Ishikawa (cell line): ENCODE results near the gene PPP1R26.

Source experiments
- CEBPB ChIP-seq: IDR thresholded peaks from 2 replicates; pipeline ENCODE4 v1.6.1; 2012
- CREB1 ChIP-seq: IDR thresholded peaks from 2 replicates; pipeline ENCODE4 v1.6.1; 2012; ENCODE audit warnings: low read depth
- EGR1 ChIP-seq: IDR thresholded peaks from 2 replicates; pipeline ENCODE4 v1.6.1; 2012
- EP300 ChIP-seq: IDR thresholded peaks from 2 replicates; pipeline ENCODE4 v1.6.1; 2012; ENCODE audit warnings: borderline replicate concordance
- FOXM1 ChIP-seq: IDR thresholded peaks from 2 replicates; pipeline ENCODE4 v1.6.1; 2012; ENCODE audit warnings: low read depth, borderline replicate concordance
- NFIC ChIP-seq: IDR thresholded peaks from 2 replicates; pipeline ENCODE4 v1.6.1; 2012
- RAD21 ChIP-seq: IDR thresholded peaks from 2 replicates; pipeline ENCODE4 v1.6.1; 2012; ENCODE audit warnings: low read depth
- TAF1 ChIP-seq: IDR thresholded peaks from 2 replicates; pipeline ENCODE4 v1.6.1; 2012; ENCODE audit warnings: low read depth, mild to moderate bottlenecking
- TCF12 ChIP-seq: IDR thresholded peaks from 2 replicates; pipeline ENCODE4 v1.6.1; 2012; ENCODE audit warnings: low read depth
- TEAD4 ChIP-seq: IDR thresholded peaks from 2 replicates; pipeline ENCODE4 v1.6.1; 2012
- YY1 ChIP-seq: IDR thresholded peaks from 2 replicates; pipeline ENCODE4 v1.6.1; 2012; ENCODE audit warnings: low read depth
- ZBTB7A ChIP-seq: IDR thresholded peaks from 2 replicates; pipeline ENCODE4 v1.6.1; 2012; ENCODE audit warnings: low read depth
- TF ChIP-seq, protein P1 (sequence below): IDR thresholded peaks from 2 replicates; pipeline ENCODE4 v1.6.1; 2012; ENCODE audit warnings: low read depth, mild to moderate bottlenecking
- TF ChIP-seq, protein P2 (sequence below): IDR thresholded peaks from 2 replicates; pipeline ENCODE4 v1.6.1; 2012
- TF ChIP-seq, protein P3 (sequence below): IDR thresholded peaks from 2 replicates; pipeline ENCODE4 v1.6.1; 2012

PPP1R26 gene

DNA sequence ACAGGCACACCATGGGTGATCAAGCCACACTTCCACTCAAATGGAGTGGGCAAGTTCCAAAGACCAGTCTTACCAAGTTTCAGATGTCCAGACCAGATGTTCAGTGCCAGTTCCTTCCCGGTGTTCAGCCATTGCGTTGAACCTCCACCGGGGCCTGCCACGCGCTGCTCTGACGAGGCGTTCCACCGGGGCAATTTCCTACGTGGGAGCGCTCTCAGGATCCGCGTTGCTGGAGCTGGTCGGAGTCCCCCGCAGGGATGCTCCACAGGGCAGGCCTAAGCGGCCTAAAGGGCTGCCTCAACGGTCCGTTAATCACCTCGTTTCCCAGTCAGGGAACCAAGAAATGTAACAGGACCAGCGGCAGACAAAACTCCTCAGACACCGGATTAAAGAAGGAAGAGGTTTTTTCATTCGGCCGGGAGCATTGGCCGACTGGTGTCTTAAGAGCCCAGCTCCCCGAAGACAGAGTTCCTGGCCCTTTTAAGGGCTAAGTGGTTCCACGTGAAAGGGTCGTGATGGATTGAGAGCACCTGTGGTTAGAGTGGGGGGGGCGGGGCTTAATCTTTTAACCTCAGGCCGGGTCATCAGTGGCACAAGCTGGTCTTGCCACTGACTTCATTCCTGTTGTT lies 35.7 kb upstream of the PPP1R26 start:
- TF ChIP-seq YY1: no peak
- TF ChIP-seq RAD21: no peak
- TF ChIP-seq, protein P1, sequence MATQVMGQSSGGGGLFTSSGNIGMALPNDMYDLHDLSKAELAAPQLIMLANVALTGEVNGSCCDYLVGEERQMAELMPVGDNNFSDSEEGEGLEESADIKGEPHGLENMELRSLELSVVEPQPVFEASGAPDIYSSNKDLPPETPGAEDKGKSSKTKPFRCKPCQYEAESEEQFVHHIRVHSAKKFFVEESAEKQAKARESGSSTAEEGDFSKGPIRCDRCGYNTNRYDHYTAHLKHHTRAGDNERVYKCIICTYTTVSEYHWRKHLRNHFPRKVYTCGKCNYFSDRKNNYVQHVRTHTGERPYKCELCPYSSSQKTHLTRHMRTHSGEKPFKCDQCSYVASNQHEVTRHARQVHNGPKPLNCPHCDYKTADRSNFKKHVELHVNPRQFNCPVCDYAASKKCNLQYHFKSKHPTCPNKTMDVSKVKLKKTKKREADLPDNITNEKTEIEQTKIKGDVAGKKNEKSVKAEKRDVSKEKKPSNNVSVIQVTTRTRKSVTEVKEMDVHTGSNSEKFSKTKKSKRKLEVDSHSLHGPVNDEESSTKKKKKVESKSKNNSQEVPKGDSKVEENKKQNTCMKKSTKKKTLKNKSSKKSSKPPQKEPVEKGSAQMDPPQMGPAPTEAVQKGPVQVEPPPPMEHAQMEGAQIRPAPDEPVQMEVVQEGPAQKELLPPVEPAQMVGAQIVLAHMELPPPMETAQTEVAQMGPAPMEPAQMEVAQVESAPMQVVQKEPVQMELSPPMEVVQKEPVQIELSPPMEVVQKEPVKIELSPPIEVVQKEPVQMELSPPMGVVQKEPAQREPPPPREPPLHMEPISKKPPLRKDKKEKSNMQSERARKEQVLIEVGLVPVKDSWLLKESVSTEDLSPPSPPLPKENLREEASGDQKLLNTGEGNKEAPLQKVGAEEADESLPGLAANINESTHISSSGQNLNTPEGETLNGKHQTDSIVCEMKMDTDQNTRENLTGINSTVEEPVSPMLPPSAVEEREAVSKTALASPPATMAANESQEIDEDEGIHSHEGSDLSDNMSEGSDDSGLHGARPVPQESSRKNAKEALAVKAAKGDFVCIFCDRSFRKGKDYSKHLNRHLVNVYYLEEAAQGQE: no peak

DNA sequence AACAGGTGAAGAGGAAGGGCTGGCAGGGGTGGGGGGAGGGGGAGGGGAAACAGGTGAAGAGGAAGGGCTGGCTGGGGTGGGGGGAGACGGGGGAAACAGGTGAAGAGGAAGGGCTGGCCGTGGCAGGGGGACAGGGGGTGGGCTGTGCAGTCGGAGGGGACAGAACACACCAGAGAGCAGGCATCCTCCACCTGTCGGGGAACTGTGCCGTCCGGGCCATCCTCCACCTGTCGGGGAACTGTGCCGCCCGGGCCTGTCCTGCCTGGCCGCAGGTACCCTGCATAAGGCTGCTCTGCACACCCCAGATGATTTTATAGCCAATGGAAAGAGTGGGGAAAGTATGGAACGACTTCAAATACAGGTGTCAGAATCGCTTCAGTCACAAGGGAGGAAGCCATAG lies 32.5 kb upstream of the PPP1R26 start:
- no peak for TF ChIP-seq TCF12
- no peak for TF ChIP-seq FOXM1
- TF ChIP-seq, protein P2, sequence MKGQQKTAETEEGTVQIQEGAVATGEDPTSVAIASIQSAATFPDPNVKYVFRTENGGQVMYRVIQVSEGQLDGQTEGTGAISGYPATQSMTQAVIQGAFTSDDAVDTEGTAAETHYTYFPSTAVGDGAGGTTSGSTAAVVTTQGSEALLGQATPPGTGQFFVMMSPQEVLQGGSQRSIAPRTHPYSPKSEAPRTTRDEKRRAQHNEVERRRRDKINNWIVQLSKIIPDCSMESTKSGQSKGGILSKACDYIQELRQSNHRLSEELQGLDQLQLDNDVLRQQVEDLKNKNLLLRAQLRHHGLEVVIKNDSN: no peak
- TF ChIP-seq EGR1: no peak
- TF ChIP-seq, protein P1: no peak
- TF ChIP-seq, protein P3, sequence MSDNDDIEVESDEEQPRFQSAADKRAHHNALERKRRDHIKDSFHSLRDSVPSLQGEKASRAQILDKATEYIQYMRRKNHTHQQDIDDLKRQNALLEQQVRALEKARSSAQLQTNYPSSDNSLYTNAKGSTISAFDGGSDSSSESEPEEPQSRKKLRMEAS: no peak
- no peak for TF ChIP-seq CEBPB
- TF ChIP-seq RAD21: no peak
- no peak for TF ChIP-seq TAF1
- no peak for TF ChIP-seq TEAD4
- no peak for TF ChIP-seq YY1
- TF ChIP-seq NFIC: no peak
- TF ChIP-seq CREB1: no peak
- no peak for TF ChIP-seq ZBTB7A
- TF ChIP-seq EP300: no peak

DNA sequence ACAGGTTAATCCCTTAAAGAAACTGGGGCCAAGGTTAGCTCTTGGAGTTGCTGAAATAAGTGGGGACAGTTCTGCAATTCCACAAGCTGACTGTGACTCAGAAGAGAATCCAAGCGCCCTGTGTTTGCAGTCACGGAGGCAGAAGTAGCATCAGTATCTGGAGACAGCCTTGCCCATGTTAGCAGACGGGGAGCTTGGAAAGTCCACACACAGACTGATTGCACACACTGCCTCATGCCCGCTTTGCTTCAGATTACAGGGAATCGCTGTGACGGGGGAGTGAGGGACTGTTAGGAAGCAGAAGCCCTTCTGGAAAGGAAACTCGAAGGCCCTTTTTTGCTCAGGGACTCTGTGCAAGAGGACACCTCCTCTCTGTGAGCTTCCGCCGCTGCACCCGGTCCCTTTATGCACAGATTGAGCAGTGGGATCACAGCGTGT lies 30.9 kb upstream of the PPP1R26 start:
- TF ChIP-seq TAF1 (no peak), CEBPB (no peak), RAD21 (no peak), YY1 (no peak), FOXM1 (no peak), EP300 (no peak), NFIC (no peak), TEAD4 (no peak), EGR1 (no peak)
- TF ChIP-seq, protein P2: no peak
- TF ChIP-seq, protein P1: no peak
- TF ChIP-seq, protein P3: no peak

DNA sequence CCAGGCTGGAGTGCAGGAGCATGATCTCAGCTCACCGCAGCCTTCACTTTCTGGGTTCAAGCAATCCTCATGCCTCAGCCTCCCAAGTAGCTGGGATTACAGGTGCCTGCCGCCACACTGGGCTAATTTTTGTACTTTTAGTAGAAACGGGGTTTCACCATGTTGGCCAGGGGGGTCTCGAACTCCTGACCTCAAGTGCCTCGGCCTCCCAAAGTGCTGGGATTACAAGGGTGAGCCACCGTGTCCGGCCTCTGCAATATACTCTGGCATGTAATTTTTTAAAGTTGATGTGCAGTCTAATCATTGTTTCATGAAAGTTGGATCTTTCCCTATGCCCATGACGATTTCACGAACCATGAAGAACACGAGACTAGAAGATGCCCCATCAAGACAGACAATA lies 28.6 kb upstream of the PPP1R26 start:
- TF ChIP-seq, protein P2: no peak
- no peak for TF ChIP-seq NFIC
- TF ChIP-seq EP300: no peak
- no peak for TF ChIP-seq ZBTB7A

DNA sequence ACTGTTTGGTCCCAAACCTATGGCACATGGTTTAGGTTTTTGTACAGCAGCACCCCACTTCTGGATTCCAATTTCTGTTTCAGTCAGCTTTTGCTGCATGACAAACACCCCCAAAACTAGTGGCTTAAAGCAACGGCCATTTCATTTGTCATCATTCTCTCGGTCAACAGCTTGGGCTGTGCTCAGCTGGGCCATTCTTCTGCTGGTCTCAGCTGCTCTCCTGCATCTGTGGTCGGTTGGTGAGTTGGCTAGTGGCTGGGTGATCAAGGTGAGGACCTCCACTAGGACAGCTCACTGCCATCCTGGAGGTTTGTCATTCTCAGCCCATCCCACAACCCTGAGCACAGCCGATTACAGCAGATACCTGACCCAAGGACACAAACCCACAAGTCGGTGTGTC lies 24.8 kb upstream of the PPP1R26 start:
- TF ChIP-seq, protein P1: no peak
- TF ChIP-seq TEAD4: no peak
- no peak for TF ChIP-seq CEBPB
- no peak for TF ChIP-seq CREB1
- TF ChIP-seq TCF12: no peak
- no peak for TF ChIP-seq EGR1
- TF ChIP-seq TAF1: no peak
- no peak for TF ChIP-seq ZBTB7A
- TF ChIP-seq, protein P2: no peak
- TF ChIP-seq EP300: no peak
- TF ChIP-seq, protein P3: no peak
- TF ChIP-seq RAD21: no peak
- TF ChIP-seq YY1: no peak
- TF ChIP-seq FOXM1: no peak
- TF ChIP-seq NFIC: no peak
